Measurements from ENCODE around the gene PPP2R5A.

PPP2R5A gene

DNA sequence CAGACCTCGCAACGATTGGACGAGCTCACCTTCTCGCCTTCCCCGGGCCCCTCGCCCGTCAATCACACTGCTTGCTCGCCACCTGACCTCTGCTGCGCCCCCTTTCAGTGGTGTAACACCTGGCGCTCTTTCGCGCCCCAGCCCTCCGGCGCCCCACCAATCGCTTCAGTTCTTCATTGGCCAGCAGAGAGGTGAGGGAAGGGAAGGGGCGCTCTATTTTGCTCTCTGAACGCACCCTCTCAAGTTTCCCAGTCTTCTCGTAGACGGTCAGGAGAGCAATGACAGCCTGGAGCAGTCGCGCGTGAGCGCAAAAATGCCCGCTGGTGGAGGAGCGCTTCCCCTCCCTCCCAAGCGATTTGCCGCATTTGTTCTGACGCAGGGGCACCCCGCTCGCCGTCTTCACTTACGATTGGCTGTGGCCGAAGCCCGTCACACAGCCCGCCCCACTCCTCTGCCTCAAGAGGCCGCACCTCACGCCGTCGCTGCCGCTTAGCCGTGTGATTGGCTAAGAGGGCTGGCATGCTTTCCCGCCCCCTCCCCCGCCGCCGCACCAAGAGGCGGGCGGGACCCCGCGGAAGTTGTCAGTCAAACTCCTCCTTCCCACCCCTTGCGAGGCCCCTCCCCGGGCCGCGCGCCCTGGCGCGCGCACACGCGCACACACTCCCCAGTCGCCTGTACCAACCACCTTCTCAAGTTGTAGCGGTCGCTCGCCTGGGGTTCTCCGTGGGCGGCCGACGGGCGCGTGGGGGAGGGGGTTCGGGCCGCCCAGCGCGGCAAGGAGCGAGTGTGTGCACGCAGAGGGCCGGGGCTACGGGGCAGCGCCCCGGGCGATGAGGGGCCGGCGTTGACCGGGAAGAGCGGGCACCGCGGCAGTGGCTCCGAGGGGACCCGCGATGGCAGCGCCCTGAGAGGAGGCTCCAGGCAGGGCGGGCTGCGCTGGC is at the start of gene PPP2R5A:
PPP2R5A (plus strand) TSS at position 667 of the 941 bp plus-strand sequence. CDS start 701 bp downstream, outside the sequence.
- DNase-seq (ENCODE audit: low spot score): peak; percentile 99

DNA sequence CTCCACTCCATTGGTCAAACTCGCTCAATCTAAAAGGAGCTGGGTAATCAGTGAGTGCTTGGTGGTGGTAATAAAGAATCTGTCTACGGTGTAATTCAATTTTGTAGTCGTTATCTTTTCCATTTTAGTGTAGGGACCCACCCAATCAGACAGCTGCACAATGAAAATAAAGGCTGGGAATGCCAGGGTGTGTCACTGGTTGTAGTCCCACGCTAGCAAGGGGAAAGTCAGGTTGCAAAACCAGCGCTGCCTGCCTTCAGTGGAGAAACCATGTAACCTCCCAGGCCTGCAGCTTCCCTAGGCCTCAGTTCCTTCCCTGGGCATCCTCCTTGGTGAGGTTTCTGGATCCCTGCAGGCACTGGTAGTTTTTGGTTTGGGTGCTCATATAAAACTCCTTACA is 49.4 kb upstream of the PPP2R5A start:
- no peak for DNase-seq (ENCODE audit: low spot score)

DNA sequence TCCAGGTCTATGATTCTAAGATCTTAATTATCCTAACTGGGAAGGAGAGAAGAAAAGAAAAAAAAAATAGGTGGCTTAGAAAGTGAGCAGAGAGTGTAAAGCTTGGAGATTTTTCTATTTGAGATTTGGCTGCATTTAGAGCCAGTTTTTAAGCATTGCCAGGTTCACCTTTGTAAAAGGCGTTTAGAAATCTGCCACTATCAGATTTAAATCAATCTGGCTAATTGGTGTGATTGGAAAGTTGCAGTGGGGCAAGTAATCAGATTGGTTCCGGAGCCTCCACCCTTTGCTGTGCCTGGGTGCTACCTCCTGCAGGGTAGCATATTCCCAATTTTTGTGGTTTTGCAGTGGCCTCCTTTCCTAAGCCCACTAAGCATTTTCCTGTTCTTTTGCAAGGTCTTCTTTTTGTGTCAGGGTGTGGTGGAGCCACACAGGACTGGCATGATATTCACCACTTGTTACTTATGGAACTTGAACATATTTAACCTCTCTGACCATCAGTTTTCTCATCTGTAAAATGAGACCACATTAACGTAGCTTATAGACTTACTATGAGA is 48.5 kb upstream of the PPP2R5A start:
- no peak for DNase-seq (ENCODE audit: low spot score)

DNA sequence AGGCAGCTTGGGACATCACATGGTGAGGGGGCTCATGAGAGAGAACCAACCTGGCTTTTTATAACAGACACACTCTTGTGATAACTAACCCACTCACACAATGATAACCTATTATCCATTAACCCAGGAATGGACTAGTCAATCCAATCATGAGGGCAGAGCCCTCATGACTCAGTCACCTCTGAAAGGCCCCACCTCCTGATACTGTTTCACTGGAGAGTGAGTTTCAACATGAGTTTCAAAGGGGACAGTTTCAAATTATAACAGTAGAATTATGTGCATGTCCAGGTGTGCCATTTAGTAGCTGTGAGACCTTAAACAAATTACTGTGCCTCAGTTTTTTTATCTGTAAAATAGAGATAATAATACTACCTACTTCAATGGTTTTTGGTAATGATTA is 47.6 kb upstream of the PPP2R5A start:
- DNase-seq (ENCODE audit: low spot score): no peak

DNA sequence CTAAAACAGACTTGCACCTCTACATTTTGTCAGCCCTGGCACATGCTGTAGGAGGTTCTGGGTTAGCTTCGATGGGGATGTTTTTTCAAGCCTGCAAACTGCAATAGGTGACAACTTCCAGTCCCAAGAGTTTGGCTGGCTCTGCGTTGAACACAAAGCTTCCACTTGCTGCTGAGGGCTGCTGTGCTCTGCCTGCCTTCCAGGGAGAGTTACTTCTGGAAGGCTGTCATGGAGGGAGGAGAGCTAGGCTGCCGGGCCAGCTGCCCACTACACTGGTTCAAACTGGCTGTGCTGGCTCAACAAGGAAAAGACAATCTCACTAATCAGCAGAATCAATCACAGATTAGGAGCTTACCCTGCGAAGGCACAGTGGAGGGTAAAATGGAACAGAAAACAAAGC is 46.7 kb upstream of the PPP2R5A start:
- no peak for DNase-seq (ENCODE audit: low spot score)

DNA sequence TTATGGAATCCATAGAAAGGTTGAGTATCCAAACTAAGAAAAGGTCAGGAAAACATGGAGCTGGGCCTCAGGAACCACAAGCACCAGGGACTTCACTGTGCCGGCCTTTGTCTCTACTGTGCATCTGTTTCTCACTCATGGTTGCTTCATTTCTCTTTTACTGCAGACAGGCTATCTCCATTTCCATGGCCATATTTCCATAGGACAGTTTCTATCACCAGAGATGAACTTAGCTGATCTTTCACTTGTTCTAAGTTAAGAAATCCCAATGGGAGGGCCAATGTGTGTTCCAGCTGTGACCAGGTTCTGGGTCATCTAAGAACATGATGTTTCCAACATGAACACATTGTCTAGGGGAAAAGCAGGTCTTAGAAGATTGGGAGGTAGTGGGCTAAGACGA is 43.7 kb upstream of the PPP2R5A start:
- no peak for DNase-seq (ENCODE audit: low spot score)

DNA sequence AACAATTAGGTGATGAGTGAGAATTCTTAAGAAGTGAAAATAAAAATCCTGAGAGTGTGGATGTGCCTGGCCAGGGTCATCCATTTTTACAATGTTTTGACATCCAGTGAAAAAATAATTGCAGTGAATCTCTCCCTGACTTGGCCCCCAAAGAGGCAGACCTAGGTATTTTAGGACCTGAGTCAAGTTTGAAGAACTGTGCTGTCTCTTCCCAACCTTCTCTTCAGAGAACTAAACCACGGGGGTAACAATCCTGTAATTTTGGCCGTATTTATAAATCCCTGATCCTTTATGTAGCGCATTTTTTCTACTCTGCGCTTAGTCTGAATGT is 43.3 kb upstream of the PPP2R5A start:
- no peak for DNase-seq (ENCODE audit: low spot score)

DNA sequence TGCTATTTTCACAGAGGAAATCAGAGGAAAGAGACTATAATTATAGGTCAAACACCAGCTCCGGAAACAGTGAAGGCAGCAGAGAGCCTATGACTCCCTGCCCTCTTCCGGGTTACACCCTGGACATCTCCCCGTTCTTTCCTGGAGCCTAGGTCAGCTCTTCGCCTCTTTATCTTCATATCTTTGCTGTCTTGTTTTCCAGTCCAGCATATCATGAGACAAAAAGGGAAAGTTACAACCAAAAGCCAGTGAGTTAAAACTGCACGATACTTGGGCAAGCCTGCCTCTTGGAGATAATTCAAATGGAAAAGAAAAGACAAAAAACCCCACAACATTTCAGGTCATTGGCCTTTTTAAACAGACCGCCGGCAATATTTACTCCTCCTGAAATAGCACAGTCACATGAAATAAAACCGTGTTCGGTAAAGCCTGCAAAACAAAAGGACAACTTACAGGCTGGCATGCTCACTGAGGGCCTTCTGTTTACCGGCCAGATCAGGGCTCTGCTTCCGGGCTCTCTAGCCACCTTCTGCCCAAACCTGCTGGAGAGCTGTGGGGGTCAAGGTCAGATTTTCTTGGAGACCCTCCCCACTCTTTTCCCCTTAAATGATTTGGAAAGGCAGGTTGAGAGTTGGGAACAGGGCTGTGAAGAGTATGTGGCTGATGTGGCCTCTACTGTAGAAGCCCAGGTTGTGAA is 42.8 kb upstream of the PPP2R5A start:
- no peak for DNase-seq (ENCODE audit: low spot score)

DNA sequence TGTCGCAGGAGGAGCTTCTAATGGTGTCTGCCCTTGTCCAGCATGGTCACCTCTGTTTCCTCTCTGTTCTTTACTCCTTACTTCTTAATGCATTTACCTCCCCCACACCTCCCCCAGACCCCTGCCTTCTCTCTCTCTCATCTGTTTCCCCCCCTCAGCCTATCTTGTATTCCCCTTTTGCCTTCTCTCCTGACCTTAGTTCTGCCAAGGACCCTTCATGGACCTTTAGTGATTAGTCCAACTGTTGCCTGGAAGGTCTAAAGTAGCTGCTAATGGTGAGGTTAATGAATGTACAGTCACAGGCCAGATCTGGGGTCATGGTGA is 42.3 kb upstream of the PPP2R5A start:
- DNase-seq (ENCODE audit: low spot score): no peak

DNA sequence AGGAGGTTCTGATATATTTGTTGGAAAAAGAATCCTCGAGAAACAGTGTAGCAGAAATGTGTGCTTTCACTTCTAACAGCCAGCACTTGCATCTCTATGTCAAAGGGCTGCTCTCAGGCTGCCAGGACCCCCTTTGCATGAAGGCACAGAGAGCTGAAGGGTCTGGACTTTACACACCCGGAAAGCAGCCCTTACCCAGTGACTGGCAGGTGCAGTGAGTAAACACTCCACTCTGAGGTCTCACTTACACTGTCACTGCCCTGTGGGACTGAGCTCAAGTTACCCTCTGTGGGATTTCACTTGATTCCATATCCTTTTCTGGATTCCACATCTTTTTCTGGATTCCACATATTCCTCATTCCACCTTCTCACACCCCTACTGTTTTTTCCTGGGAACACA is 40.8 kb upstream of the PPP2R5A start:
- no peak for DNase-seq (ENCODE audit: low spot score)

DNA sequence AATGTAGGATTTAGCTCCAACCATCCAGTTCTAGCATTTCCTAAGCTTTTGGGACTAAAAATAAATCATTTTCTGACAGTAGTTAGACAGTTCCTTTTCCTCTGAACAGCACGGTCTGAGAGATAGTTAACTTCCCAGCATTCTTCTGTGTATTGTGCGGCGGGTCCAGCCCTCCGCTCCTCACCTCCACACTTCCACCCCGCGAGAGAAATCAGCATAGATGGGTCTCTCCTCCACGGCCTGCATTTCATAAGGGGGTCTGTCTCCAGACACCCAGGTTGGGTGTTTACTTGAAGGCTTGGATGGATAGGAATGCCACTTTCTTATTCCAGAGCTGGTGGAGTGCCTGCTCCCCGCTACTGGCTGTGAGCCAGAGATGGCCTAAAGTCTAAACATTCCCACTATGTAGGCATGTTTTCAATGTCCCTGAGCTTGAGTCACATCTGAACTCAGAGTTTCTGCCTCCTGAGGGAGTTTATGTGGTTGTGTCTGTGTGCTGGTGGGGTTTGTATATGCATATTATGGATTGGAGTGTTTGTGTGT is 38.0 kb upstream of the PPP2R5A start:
- no peak for DNase-seq (ENCODE audit: low spot score)

DNA sequence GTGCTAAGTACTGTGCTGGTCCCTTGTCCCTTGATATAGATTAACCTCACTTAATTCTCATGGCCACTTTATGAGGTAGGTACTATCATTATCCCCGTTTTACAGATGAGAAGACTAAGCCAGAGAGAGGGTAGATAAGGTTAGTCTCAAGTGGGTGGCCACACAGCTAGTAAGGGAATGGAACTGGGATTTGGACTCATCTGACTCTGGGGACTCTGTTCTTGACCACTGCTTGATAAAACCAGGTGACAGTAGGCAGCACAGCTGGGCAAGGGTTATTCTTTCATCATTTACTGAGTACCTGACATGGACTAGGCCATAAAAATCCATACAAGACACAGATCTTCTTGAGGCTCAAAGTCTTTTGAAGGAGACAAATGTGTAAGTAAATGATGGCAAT is 37.2 kb upstream of the PPP2R5A start:
- DNase-seq (ENCODE audit: low spot score): no peak

DNA sequence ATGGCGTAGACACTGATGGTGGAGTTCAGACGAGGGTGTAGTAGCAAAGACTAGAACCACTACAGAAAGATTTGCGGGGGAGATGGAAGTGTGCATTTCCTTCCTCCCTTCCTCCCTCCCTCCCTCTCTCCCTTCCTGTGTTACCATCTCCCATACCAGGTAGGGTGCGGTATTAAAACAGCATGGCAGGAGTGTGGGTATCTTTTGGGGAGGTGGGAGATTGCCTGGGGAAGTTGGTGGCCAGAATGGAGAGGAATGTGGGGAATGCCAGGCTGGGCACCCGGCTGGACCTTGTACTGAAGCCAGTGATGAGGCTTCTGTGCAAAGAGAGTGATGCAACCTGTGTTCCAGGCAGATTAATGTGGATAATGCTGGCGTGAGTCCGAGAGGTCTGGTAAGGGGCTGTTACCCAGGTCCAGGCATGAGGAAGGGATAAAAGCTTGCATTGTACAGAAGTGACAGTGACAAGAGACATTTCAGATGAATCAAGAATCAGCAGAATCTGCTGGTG is 30.3 kb upstream of the PPP2R5A start:
- DNase-seq (ENCODE audit: low spot score): no peak

DNA sequence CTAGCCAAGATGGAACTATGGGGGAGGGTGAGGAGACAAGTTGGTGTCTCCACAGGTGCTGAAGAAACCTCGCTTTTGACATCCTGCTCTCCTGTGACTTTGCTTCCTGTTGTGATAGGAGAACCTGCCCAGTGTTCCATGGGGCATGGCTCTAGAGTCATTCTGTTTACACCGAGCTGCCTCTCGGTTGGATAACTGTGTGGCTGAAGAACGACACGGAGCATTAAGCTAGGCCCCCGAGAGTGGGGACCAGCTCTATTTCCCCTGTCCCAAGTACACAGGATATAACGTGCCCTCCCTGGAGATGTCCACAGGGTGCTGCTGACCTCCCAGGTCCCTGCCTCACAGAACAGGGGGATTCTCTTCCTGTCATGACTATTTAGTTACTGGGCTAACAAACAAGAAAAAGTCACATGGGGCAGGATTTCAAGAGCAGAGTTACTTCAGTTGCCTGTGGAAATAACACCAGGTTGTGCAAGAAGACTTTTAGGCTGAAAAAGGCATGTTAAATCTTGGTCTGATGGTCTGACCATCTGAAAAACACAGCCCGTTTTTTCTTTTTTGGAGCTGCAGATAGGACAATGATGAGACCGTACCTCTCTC is 29.4 kb upstream of the PPP2R5A start:
- no peak for DNase-seq (ENCODE audit: low spot score)

DNA sequence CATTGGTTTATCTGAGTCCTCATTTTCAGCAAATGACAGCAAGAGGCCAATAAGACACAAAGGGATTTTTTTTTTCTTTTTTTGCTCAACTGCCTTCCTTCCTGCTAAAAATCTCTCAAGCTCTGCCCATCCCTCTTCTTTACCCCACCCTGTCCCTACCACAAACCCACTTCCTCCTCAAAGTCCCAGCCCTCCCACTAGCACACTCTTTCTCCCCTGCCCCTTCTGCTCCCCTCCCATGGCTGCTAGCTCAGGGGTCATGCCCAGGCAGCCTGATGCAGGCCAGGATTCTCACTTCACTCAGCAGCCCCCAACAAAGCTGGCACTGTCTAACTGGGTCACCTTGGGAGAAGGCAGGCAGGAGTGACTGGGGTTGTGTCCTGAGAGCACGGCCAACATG is 28.8 kb upstream of the PPP2R5A start:
- no peak for DNase-seq (ENCODE audit: low spot score)

DNA sequence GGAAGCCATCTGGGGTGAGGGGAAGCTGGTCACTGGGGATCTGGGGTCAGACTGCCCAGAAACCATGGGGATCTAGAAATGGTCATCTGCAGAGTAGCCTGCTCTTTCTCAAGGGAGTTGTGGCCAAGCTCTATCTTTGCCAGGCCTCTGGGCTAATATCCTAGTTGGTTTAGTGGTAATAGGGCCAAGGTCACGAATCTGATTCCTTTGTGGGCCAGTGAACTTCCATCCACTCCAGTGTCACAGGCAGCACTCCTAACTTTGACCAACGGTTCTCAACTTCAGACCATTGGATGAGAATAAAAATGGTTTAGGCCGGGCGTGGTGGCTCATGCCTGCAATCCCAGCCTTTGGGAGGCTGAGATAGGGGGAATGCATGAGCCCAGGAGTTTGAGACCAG is 28.1 kb upstream of the PPP2R5A start:
- no peak for DNase-seq (ENCODE audit: low spot score)

DNA sequence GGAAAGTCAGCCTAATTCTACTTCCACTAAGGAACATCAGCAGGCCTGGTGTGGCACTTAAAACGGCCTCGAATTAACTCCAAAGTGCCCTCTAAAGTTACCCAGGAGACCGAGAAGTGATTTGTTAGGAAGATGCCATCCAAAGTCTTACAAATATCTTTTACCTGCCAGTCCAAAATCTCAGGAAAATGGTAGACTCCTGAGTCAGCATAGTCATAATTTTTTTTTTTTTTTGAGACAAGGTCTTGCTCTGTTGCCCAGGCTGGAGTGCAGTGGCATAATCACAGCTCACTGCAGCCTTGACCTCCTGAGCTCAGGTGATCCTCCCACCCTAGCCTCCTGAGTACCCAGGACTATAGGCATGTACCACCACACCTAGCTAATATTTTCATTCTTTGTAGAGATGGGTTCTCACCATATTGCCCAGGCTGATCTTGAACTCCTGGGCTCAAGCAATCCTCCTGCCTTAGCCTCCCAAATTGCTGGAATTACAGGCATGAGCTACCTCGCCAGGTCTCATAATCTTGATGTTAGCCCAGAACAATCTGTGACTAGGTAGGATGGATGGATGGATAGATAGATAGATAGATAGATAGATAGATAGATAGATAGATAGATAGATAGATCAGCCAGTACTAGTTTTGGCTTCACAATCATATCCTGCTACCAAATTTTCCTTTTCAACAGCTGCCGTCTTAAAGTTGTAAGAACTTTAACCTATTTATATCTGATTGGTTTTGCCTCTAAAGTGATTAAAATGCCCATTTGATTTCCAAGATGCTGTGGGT is 25.3 kb upstream of the PPP2R5A start:
- DNase-seq (ENCODE audit: low spot score): no peak

DNA sequence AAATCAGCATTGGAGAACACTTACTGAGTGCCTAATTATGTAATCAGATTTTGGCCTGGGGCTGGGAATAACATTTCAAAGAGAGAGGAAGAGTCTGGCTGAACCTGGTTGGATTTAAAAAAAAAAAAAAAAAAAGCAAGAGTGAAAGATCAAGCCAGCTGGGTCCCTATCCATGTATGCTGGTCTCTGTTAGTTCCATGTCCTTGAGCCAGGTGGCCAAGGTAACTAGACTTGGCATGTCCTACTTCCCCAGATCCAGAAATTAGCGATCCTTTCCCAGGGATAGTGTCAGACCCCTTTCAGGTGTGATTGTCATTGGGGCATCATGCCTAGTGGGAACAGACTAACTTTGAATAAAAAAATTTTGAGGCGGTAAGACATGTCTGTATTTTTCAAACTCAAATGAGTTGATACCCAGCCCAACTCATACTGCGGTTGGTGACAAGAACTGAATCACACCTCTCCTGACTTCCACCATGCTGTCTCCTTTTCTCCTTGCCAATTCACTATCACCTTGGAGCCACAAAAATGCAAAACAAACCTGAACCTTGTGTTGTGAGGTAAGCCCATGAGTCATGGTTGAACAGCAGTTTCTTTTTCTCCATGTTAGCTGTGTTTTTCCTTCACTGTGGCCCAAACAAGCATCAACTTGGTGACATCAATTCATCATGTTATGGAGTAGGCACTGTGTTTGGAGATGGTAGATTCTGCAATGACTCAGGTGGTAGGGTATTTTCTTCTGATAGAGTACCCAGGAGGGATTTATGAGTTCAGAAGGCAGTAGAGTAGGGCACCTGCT is 24.5 kb upstream of the PPP2R5A start:
- no peak for DNase-seq (ENCODE audit: low spot score)

DNA sequence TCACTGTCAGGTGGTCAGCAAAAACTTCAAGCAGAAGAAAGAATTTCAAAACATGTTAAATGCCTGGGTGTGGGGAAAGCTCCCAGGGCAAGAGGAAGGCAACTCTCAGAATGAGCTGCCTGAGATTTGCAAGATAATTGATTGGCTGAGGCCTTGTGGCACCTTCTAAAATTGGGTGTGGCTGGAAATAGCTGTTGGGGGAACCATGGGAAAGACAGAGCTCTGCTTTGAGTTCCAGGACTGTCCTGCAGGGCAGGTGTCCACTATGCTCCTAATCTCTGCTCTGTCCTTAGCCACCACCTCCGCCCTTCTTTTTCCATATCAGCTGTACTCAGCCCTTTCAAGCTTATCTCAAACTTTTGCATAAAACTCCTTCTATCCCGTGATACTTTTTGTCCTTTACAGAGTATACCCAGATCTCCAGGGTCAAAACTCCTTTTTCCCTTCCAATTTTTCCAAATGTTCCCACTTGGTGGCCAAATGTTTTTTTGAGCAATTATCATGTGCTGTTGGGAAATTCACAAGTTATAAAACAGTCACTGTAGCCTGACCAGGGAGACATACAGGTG is 23.8 kb upstream of the PPP2R5A start:
- no peak for DNase-seq (ENCODE audit: low spot score)

DNA sequence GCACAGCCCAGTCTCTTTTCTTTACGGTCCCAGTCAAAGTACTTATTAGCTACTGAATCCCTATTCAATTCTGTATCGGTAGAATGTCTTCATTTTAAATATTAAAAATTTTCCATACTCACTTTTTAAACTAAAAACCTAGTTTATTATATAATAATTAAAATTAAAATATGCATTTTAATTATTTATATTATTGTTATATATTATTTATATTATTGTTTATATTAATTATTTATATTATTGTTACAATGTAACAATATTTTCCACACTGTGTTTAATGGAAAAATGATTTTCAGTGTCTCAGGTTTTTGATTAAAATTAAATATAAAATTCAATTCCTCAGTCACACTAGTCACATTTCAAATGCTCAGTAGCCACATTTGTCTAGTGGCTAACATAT is 18.2 kb upstream of the PPP2R5A start:
- DNase-seq (ENCODE audit: low spot score): no peak

DNA sequence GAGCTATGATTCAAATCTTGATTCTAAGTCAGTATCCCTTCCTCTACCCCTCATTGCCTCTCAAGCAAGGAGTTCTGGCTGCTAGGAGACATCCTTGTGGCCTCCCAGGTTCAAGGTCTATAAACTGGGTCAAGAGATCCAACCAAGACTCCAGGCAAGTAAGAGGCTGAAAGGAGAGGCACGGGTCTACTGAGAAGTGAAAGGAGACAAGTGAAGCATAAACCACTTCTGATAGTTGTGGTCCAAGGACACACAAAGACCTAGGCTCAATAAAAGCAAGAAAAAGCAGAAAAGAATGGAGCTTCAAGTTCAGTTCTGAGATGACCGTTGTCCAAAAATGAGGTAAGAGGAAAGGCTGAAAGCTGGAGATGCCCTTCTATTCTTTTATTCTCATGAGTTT is 17.8 kb upstream of the PPP2R5A start:
- DNase-seq (ENCODE audit: low spot score): no peak

Measured in D341Med (cell line).